Stimulated activated naive CD8-positive, alpha-beta T cell treated with anti-CD3 and anti-CD28 coated beads, Interleukin-15, amount 100 ng/mL, for 72 hours (primary cell): Measurements from ENCODE around the gene ATP5F1A.
A peak's percentile ranks its signal among the peaks of the same experiment; 100 is the strongest.

Experiments
- ATAC-seq: fragments of 150-1000 bp; cut with Tn5 transposase; 2 replicates; pipeline ENCODE4 v1.10.0; 2021; ENCODE audit warnings: mild to moderate bottlenecking, moderate library complexity
- DNase-seq, 2 donors: peaks; one replicate each; pipeline ENCODE4 v3.0.0; 2021 to 2022
- H3K27ac Mint-ChIP-seq, 2 donors: one replicate each; pipeline ENCODE4 v1.8.0; 2022; ENCODE audit warnings: mild to moderate bottlenecking in 2 of 2, mixed read lengths in 2 of 2, moderate library complexity in 2 of 2
- H3K27me3 Mint-ChIP-seq: one replicate; pipeline ENCODE4 v1.8.0; 2022; ENCODE audit warnings: mixed read lengths
- H3K4me1 Mint-ChIP-seq: one replicate; pipeline ENCODE4 v1.8.0; 2022; ENCODE audit warnings: mild to moderate bottlenecking, mixed read lengths
- H3K4me3 Mint-ChIP-seq, 2 donors: one replicate each; pipeline ENCODE4 v1.8.0; 2022; ENCODE audit warnings: mild to moderate bottlenecking in 2 of 2, mixed read lengths in 2 of 2, moderate library complexity in 1 of 2
- H3K9me3 Mint-ChIP-seq, 2 donors: one replicate each; pipeline ENCODE4 v1.8.0; 2022; ENCODE audit warnings: mixed read lengths in 2 of 2

The ATP5F1A gene

DNA sequence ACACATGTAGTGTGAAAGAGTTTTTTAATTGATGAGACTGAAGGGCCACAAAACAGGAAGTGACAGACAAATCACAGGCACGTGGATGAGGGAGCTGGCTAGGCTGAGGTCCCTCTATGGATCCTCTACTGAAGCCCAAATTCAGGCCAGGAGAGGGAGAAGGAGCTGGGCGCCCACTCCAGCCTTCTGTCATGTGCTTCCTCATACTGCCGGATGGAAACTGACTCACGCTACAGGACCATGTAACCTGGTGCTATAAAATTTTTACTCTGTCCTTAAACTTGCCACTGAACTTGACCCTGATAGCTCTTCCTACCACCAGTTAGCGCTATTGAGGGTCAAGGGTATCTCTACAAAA, 57.4 kb downstream of the ATP5F1A start:
- Mint-ChIP-seq H3K4me1 (peaks cover 47% of the 10 kb centered on the region), H3K9me3 (no peaks in the 10 kb centered on the region), H3K27ac (peak overlapping the region in 1 of 2 donors; percentile 60), H3K4me3 (no peak overlapping the region), H3K27me3 (no peaks in the 10 kb centered on the region)
- DNase-seq (no peak), ATAC-seq (no peak)

DNA sequence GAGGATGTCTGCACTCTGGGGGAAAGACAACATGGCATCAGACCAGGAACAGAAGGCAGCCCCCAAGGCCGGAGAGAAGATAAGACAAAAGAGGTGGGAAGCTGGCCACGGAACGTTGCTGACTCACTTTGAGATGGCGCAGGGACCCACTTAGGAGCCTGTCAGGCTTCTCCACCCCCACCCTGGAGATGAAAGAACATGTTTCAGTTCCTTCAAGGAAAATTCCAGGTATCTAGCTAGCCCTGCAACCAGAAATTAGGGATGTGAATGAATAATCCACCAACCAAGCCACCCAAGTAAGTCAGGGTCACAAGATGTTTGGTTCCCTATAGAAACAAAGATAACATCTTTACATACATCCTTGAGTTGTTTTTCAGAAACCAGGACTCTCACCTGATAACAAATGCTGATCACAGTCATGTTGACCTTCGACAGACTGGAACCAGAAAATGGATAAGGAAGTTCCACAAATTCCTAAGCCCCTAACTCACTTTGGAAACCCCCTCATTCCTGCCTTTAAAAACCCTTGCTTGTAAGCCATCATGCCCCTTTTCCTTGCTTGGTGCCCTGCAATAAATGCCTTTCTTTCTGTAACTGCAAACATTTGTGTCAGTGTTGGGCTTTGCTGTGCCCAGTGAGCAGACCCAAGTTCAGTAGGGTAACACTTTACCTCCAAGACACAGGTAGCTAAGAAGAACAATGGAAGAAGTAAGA, 57.9 kb downstream of the ATP5F1A start:
- Mint-ChIP-seq H3K4me1 (peaks cover 47% of the 10 kb centered on the region), H3K9me3 (no peaks in the 10 kb centered on the region), H3K27ac (no peak overlapping the region), H3K27me3 (no peaks in the 10 kb centered on the region), H3K4me3 (no peak overlapping the region)
- no peak for ATAC-seq
- DNase-seq: no peak

DNA sequence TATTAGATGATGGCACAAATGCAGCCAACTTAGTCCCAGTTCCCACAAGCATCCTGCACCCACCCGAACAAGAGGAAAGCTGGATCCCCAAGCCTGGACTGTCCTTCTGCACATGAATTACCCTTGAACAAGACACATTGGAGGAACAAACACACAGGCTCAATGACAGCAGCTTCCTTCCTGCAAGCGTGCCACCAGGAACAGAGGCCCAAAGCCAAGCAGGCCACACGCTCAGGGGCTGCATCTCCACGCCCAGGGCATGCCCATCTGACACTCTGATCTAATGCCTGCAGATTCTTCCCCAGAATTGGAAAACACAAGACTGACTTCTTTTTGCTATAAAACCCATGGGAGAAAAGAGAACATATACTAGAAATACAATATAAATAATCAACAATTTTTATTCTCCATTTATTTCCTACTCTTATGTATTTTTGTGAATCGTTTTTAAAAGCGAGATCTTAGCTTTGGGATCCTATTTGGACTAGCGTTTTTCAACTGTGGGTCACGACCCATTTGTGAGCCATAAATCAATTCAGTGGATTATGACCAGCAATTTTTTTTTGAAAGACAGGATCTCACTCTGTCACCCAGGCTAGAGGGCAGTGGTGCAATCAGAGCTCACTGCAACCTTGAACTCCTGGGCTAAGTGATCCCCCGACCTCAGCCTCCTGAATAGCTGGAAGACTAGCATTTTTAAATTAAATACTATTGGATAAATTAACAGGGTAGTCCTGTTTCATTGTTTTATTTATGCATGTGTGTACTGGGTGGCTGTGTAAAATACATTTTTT, 60.4 kb downstream of the ATP5F1A start:
- Mint-ChIP-seq H3K4me3 (no peak overlapping the region), H3K27me3 (no peaks in the 10 kb centered on the region), H3K4me1 (peaks cover 37% of the 10 kb centered on the region), H3K9me3 (no peaks in the 10 kb centered on the region), H3K27ac (no peak overlapping the region)
- no peak for ATAC-seq
- DNase-seq: no peak

DNA sequence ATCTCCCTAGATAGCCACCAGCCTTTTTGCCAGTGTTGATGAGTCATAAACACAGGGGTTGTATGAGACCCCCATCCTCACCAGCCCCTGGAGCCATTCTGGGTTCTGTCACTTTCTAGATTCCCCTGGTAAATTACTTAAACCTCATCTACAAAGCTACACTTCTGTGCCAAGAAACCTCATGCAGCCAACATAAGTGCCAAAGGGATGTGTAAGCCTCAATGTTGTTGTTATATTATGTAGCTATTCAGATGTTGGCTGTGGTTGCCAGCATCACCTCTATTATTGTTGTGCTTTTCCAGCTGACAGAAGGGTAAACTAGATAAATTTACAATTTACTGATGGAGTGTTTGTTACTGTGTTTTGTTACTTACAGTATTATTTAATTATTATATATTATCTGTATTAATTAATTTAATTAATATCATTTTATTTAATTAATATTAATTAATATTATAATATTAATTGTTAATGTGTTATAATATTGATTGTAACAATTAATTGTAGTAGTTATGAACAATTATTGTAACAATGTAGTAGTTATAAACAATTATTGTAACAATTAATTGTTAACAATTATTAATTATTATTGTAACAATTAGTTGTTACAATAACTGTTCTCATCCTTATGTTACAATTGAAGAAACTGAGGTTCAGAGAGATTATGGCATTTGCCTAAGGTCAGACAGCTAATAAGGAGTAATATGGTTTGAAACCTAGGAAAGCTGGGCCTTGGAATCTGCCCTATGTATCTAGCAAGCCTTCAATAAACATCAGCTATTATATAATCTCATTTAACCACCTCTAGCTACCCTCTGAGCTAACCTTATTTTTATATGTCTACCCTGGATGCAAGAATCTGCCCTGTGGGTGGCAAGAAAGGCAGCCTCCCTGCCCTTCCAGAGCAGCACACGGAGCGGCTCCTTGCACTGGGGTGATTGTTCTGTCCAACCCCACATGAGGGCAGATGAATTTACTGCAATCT, 62.1 kb downstream of the ATP5F1A start:
- DNase-seq: no peak
- no peak for ATAC-seq
- no peaks in the 10 kb centered on the region for H3K9me3 Mint-ChIP-seq
- H3K27ac Mint-ChIP-seq: no peak overlapping the region
- H3K4me3 Mint-ChIP-seq: no peak overlapping the region
- H3K27me3 Mint-ChIP-seq: no peaks in the 10 kb centered on the region
- H3K4me1 Mint-ChIP-seq: peaks cover 20% of the 10 kb centered on the region

DNA sequence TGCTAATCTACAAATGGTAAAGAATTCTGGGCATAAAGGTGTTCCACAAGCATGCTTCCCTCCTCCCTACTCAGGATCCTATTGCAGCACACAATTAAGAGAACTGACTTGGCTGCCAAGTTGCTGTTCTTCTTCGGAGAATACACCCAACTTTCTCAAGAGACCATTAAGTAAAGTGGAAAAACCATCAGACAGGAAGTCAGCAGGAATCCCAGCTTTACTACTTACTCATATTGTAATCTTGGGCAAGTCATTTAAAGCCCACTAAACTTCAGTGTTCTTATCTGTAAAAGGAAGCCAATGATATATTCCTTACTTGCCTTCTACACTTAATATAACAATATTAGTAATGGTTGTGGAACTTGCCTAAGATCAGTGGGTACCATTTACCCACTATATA, 63.9 kb downstream of the ATP5F1A start:
- H3K27me3 Mint-ChIP-seq: peaks cover 2% of the 10 kb centered on the region
- no peak overlapping the region for H3K4me3 Mint-ChIP-seq
- peaks cover 3% of the 10 kb centered on the region for H3K4me1 Mint-ChIP-seq
- ATAC-seq: no peak
- no peak overlapping the region for H3K27ac Mint-ChIP-seq
- H3K9me3 Mint-ChIP-seq: no peaks in the 10 kb centered on the region
- DNase-seq: no peak

DNA sequence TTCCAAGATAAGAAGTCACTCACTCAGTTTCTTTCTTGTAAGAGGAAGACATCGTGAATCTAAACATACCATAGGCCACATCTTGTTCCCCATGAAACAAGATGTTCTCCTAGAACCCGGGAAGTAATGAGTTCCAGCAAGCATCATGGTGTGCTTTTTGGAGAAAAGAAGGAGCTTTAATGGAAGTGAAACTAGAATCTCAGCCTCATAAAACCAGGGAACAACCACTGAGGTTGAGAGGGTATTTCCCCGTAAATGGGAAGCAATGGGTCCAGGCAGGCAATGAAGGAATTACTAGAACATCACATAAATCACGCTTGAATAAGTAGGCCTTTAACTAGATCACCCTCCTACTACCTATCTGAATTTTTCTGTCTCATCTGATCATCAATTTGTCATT, 66.4 kb downstream of the ATP5F1A start:
- no peak for DNase-seq
- peaks cover 16% of the 10 kb centered on the region for H3K27me3 Mint-ChIP-seq
- peaks cover 14% of the 10 kb centered on the region for H3K4me1 Mint-ChIP-seq
- no peak overlapping the region for H3K4me3 Mint-ChIP-seq
- H3K9me3 Mint-ChIP-seq: no peaks in the 10 kb centered on the region
- H3K27ac Mint-ChIP-seq: no peak overlapping the region
- ATAC-seq: no peak
